Stimulated activated CD4-positive, alpha-beta T cell treated with anti-CD3 and anti-CD28 coated beads, Interleukin-4, amount 100 ng/mL, for 24 hours (primary cell): ENCODE data around the gene CAND2.

Source experiments
- DNase-seq: peaks from one replicate; pipeline ENCODE4 v3.0.0-alpha.2; 2020

The CAND2 gene

GRCh38 chr3:12796171-12797123, at the start of gene CAND2:
Gene CAND2, plus strand, starts transcription at chr3:12796680. Its CDS starts 41 bp downstream, at chr3:12796721.
- DNase-seq: peak; percentile 45

DNA sequence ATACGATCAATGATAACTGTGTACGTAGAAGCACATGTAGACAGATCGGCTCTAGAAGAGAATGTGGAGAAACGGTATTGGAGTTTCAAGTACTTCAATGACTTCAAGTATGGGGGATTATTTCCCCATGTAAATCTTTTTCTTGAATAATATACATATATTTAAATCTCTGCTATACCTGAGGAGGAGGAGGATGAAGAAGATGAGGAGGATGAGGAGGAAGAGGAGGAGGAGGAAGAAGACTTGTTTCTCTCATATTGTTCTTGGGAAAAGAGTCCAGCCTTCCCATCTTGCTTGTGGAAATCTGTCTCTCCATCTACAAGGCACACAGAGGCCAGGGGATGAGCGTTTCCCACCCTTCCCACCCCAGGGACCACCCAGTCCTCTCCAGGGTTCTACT, 48.0 kb upstream of the CAND2 start:
- no peak for DNase-seq

- no peak for DNase-seq
These were observed 46.3 kb upstream of the CAND2 start for GRCh38 chr3:12750223-12750622.

DNA sequence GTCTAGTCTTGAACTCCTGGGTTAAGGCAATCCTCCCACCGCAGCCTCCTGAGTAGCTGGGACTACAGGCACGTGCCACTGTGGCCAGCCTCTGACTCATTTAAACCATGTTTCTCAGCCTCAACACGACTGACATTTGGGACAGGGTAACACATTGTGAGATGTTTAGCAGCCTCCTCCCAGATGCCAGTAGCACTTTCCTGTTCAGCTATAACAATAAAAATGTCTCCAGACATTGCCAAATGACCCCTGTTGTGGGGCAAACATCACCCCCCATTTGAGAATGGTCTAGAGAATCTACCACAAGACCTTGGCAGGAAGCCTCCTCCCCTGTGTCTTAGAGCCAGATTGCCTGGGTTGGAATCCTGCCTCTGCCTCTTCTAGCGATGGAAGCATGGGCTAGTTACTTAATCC, 45.8 kb upstream of the CAND2 start:
- peak; percentile 29 for DNase-seq

DNA sequence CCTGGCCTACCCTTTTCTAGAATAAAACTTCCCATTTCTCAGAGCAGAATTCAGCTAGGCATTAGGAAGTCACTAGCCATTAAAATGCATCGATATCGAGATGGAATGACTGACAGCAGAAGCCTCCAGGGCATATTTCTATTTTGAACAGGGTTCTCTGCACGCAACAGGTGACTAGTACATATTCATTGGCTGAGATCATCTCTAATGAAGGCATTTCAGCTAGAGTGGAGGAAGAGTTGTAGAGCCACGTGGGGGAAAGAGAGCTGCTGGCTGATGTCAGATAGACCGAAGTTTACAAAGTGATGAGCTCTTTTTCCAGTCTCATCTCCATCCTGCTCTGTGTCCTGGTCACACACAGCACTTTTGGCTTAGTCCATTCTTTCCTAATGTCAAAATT, 44.9 kb upstream of the CAND2 start:
- no peak for DNase-seq

- no peak for DNase-seq
These were observed 44.4 kb upstream of the CAND2 start for GRCh38 chr3:12752102-12752501.

DNA sequence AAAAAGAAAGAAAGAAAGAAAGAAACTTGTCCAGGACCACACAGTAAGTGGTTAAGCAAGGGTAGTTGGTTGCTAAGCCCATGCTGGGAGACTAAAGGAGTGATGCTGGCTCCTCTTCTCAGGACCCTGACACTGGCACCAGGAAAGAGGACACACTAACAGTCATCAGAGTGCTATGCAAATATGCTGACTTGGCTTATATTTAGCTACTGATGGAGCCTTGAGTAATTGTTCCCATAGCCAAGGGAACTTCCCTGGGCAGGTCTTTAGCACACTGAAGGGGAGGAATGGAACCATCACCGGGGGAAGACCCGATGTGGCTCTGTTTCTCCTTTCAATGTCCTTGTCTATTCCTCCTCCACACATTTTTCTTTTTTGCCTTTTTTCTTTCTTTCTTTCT, 43.7 kb upstream of the CAND2 start:
- no peak for DNase-seq

DNA sequence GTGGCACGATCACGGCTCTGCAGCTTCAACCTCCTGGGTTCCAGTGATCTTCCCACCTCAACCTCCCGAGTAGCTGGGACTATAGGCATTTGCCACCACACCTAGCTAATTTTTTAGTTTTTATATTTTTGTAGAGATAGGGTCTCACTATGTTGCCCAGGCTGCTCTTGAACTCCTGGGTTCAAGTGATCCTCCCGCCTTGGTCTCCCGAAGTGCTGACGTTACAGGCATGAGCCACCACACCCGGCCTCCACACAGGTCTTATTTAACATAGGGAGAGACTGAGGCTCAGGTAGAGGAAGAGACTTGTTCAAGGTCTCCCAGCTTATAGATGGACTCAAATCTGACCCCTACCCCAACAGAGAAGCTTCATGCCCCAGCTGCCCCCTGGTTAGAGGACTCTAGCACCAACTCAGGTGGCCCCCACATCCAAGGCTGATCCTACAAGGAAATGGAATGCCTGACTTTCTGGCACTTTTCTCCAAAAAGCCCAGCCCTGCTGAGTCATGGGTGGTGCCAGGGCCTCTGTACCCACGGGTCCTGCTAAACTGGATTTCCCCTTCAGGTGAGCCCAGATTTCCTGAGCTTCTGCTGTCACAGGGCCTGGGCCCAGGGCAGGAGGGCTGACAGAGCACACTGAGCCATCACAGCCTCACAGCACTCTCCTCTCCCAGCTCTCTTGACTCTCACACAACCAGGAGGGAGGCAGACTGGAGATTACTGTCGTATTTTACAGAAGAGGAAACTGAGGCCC, 43.0 kb upstream of the CAND2 start:
- no peak for DNase-seq

DNA sequence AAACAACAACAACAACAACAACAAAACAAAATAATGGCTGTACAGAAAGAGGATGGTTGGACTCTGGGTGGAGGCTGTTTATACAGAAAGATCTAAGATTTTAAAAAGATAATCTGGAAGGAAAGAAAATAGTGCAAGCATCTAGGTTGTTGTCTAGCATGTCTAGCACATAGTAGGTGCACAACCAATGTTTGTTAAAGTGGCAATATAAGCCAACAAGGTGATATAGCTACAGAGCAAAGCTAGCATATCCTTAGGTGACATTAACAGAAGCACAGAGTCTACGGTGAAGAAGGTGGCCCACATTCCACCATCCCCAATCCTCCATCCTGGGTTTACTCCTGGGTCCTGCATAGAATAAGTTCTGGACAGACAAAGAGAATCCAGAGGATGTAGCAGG, 42.2 kb upstream of the CAND2 start:
- no peak for DNase-seq

GRCh38 chr3:12755754-12756153, 40.7 kb upstream of the CAND2 start:
- no peak for DNase-seq

DNA sequence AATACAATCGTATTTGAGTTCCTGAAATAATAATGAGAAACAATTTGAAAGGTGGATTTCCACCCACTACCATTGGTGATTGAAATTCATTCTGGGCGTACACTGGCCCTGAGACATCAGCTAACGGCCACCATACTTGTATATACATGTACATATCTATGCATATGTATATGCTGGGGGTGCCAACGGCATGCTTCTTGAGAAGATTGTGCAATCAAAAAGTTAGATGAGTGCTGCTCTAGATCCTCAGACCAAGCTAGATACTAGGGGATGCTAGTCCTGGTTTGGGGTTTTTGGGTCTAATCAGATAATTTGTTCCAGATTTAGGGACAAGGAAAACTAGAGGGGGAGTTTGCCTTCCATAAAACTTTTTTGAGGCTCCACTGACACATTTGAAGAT, 40.3 kb upstream of the CAND2 start:
- no peak for DNase-seq

DNA sequence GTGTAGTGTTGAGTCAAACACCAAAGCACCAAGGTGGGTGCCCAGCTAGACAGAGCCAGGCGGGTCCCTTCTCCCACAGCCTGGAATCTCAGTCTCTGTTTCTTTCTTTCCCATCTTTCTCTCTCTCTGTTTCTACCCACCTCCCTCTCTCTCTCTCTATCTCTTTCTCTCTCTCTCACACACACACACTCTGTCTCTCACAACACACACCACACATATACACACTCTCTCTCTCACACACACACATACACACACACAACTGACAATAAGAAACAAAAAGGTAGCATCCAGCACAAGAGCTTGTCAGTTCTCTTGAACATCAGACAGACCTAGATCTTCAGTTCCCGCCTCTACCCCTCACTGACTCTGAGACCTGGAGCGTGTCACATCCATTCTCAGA, 39.8 kb upstream of the CAND2 start:
- DNase-seq: no peak

GRCh38 chr3:12758025-12758781, 38.3 kb upstream of the CAND2 start:
- no peak for DNase-seq

DNA sequence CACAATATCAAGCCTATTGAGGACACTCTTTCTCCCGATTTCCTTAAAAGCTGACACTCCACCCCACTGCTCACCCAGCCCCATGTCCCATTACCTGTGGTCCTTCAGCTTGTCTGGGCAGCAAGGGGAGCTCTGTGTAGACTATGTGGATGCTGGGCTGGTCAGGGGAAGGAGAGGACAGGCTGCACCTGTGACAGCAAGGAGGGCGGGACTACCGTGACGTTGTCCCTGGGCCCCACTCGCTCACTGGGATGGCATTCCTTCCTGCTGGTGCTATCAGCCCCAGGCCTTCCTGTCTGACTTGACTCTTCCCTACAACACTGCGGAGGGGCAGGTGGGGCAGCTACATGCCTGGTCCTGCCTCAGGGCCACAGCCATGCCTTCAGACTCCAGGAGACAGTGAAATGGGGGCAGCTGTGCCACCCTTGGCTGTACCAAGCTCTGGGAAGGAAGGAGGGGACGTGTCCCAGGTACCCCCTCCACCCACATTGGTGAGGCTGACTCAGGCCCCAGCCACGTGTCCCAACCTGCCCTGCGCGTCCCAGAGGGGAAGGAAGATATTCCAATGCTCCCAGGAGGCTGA, 37.3 kb upstream of the CAND2 start, which contains the start of gene TMEM40:
Gene TMEM40 (minus strand): TSS at position 163 of the 583 bp plus-strand sequence. CDS start 9,427 bp downstream, outside the sequence.
- DNase-seq: no peak

GRCh38 chr3:12759693-12760565, 36.6 kb upstream of the CAND2 start:
- no peak for DNase-seq

GRCh38 chr3:12764171-12764776, 32.2 kb upstream of the CAND2 start:
- no peak for DNase-seq

GRCh38 chr3:12766541-12766940, 29.9 kb upstream of the CAND2 start:
- DNase-seq: no peak

GRCh38 chr3:12768579-12769527, 27.6 kb upstream of the CAND2 start:
- DNase-seq: no peak

- no peak for DNase-seq
These were observed 26.7 kb upstream of the CAND2 start for GRCh38 chr3:12769761-12770160.

DNA sequence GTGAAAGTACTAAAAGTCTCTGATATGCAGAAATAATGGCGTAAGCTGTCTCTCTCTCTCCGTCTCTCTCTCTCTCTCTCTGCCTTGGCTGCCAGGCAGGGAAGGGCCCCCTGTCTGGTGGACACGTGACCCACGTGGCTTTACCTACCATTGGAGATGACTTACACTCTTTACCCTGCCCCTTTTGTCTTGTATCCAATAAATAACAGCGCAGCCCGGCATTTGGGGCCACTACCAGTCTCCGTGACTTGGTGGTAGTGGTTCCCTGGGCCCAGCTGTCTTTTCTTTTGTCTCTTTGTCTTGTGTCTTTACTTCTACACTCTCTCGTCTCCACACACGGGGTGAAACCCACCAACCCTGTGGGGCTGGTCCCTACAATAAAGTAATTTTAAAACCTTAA, 25.2 kb upstream of the CAND2 start:
- DNase-seq: no peak
